ENCODE measurements around the gene CEP104.

CEP104 gene

GRCh38 chr1:3790952-3791351, 66.1 kb downstream of the CEP104 start:
- no peak for DNase-seq

GRCh38 chr1:3790500-3790923, 66.5 kb downstream of the CEP104 start:
- DNase-seq: no peak

- DNase-seq: no peak
Measured at GRCh38 chr1:3789421-3790300, 67.3 kb downstream of the CEP104 start.

- DNase-seq: no peak
Measured at GRCh38 chr1:3788756-3789420, 68.1 kb downstream of the CEP104 start.

GRCh38 chr1:3787745-3788605, 69.0 kb downstream of the CEP104 start:
- DNase-seq: no peak

GRCh38 chr1:3787349-3787715, 69.7 kb downstream of the CEP104 start:
- DNase-seq: no peak

GRCh38 chr1:3786468-3787348, 70.3 kb downstream of the CEP104 start:
- DNase-seq: no peak

- DNase-seq: no peak
Measured at GRCh38 chr1:3785456-3786157, 71.4 kb downstream of the CEP104 start.

- no peak for DNase-seq
Measured at GRCh38 chr1:3785045-3785444, 72.0 kb downstream of the CEP104 start.

- DNase-seq: no peak
Measured at GRCh38 chr1:3783651-3784474, 73.1 kb downstream of the CEP104 start.

- no peak for DNase-seq
Measured at GRCh38 chr1:3780901-3781300, 76.1 kb downstream of the CEP104 start.

- no peak for DNase-seq
Measured at GRCh38 chr1:3779912-3780416, 77.0 kb downstream of the CEP104 start.

- no peak for DNase-seq
Measured at GRCh38 chr1:3779265-3779911, 77.6 kb downstream of the CEP104 start.

GRCh38 chr1:3778590-3779264, 78.3 kb downstream of the CEP104 start:
- DNase-seq: no peak

- no peak for DNase-seq
Measured at GRCh38 chr1:3777647-3778589, 79.1 kb downstream of the CEP104 start.

GRCh38 chr1:3777078-3777547, 79.9 kb downstream of the CEP104 start:
- DNase-seq: peak; percentile 4

- peak; percentile 16 for DNase-seq
Measured at GRCh38 chr1:3776231-3776961, 80.6 kb downstream of the CEP104 start.
